Putamen (tissue), 1 donor: ENCODE measurements around the gene GPS1.

ENCODE experiments used
- DNase-seq: peaks from one replicate; pipeline ENCODE4 v3.0.0-alpha.2; 2016; ENCODE audit warnings: low spot score

GPS1 gene

GRCh38 chr17:82079001-82079677, 27.4 kb downstream of the GPS1 start:
- no peak for DNase-seq

GRCh38 chr17:82080048-82080788, 28.5 kb downstream of the GPS1 start:
- DNase-seq, result no peak

- DNase-seq, result no peak
These were observed 29.2 kb downstream of the GPS1 start for GRCh38 chr17:82080789-82081464.

- no peak for DNase-seq
These were observed 29.8 kb downstream of the GPS1 start for GRCh38 chr17:82081546-82081945.

GRCh38 chr17:82081966-82082365, 30.3 kb downstream of the GPS1 start:
- DNase-seq, result no peak

GRCh38 chr17:82082456-82082855, 30.8 kb downstream of the GPS1 start:
- no peak for DNase-seq

GRCh38 chr17:82083009-82083408, 31.3 kb downstream of the GPS1 start:
- no peak for DNase-seq

- DNase-seq, result no peak
These were observed 32.0 kb downstream of the GPS1 start for GRCh38 chr17:82083533-82084359.

- no peak for DNase-seq
These were observed 32.8 kb downstream of the GPS1 start for GRCh38 chr17:82084373-82085030.

- DNase-seq, result no peak
These were observed 33.5 kb downstream of the GPS1 start for GRCh38 chr17:82085031-82085861.

- no peak for DNase-seq
These were observed 34.5 kb downstream of the GPS1 start for GRCh38 chr17:82085931-82086764.

- no peak for DNase-seq
These were observed 35.5 kb downstream of the GPS1 start for GRCh38 chr17:82086941-82087906.

GRCh38 chr17:82087961-82088837, 36.5 kb downstream of the GPS1 start:
- DNase-seq, result no peak

- no peak for DNase-seq
These were observed 37.4 kb downstream of the GPS1 start for GRCh38 chr17:82088838-82089722.

GRCh38 chr17:82089723-82090548, 38.2 kb downstream of the GPS1 start:
- DNase-seq, result no peak
